SK-N-SH treated with all-trans-retinoic acid at 6 μM for 48 hours (cell line): ENCODE measurements around the gene HYI.

Experiments
- ATAC-seq: fragments of 200-7000 bp; cut with Tn5 transposase; 3 replicates; pipeline ENCODE4 v1.9.1; 2020; ENCODE audit warnings: mild to moderate bottlenecking, moderate library complexity
- CREB5 ChIP-seq: fragments of 250-450 bp; sonication (Bioruptor Pico); IDR thresholded peaks from 2 replicates; pipeline ENCODE4 v1.5.1; 2020; ENCODE audit warnings: low read depth, mild to moderate bottlenecking, moderate library complexity
- CSDC2 ChIP-seq: fragments of 250-450 bp; sonication (Bioruptor Pico); IDR thresholded peaks from 2 replicates; pipeline ENCODE4 v1.5.0; 2020; ENCODE audit warnings: mild to moderate bottlenecking, moderate library complexity
- CSRNP3 ChIP-seq: fragments of 250-450 bp; sonication (Bioruptor Pico); IDR thresholded peaks from 2 replicates; pipeline ENCODE4 v1.5.1; 2021; ENCODE audit warnings: mild to moderate bottlenecking, moderate library complexity
- ESRRG ChIP-seq: fragments of 250-450 bp; sonication (Bioruptor Pico); IDR thresholded peaks from 2 replicates; pipeline ENCODE4 v1.6.1; 2021; ENCODE audit warnings: mild to moderate bottlenecking
- GLIS3 ChIP-seq: fragments of 250-450 bp; sonication (Bioruptor Pico); IDR thresholded peaks from 2 replicates; pipeline ENCODE4 v1.5.0; 2020; ENCODE audit warnings: mild to moderate bottlenecking, moderate library complexity
- ISL1 ChIP-seq: fragments of 250-450 bp; sonication (Bioruptor Pico); IDR thresholded peaks from 2 replicates; pipeline ENCODE4 v2.1.2; 2022; ENCODE audit warnings: mild to moderate bottlenecking, moderate library complexity
- OSR1 ChIP-seq: fragments of 250-450 bp; sonication (Bioruptor Pico); IDR thresholded peaks from 2 replicates; pipeline ENCODE4 v1.8.0; 2022; ENCODE audit warnings: moderate library complexity, mild to moderate bottlenecking, inconsistent platforms
- PATZ1 ChIP-seq: fragments of 250-450 bp; sonication (Bioruptor Pico); IDR thresholded peaks from 2 replicates; pipeline ENCODE4 v1.8.0; 2020; ENCODE audit warnings: mild to moderate bottlenecking, moderate library complexity, borderline replicate concordance
- POU6F1 ChIP-seq: fragments of 250-450 bp; sonication (Bioruptor Pico); IDR thresholded peaks from 2 replicates; pipeline ENCODE4 v1.8.0; 2021; ENCODE audit warnings: low read depth, mild to moderate bottlenecking, moderate library complexity, borderline replicate concordance
- PPARA ChIP-seq: fragments of 250-450 bp; sonication (Bioruptor Pico); IDR thresholded peaks from 2 replicates; pipeline ENCODE4 v1.5.0; 2020; ENCODE audit warnings: mild to moderate bottlenecking, borderline replicate concordance
- RARB ChIP-seq: fragments of 250-450 bp; sonication (Bioruptor Pico); IDR thresholded peaks from 2 replicates; pipeline ENCODE4 v1.8.0; 2021; ENCODE audit warnings: mild to moderate bottlenecking, moderate library complexity
- SNAI2 ChIP-seq: fragments of 250-450 bp; sonication (Bioruptor Pico); IDR thresholded peaks from 2 replicates; pipeline ENCODE4 v1.5.0; 2020; ENCODE audit warnings: mild to moderate bottlenecking, moderate library complexity
- TCF4 ChIP-seq: fragments of 250-450 bp; sonication (Bioruptor Pico); IDR thresholded peaks from 2 replicates; pipeline ENCODE4 v1.8.0; 2021; ENCODE audit warnings: mild to moderate bottlenecking, moderate library complexity, borderline replicate concordance
- TOX ChIP-seq: fragments of 250-450 bp; sonication (Bioruptor Pico); IDR thresholded peaks from 2 replicates; pipeline ENCODE4 v1.8.0; 2021; ENCODE audit warnings: mild to moderate bottlenecking, moderate library complexity, borderline replicate concordance
- TSHZ2 ChIP-seq: fragments of 250-450 bp; sonication (Bioruptor Pico); IDR thresholded peaks from 2 replicates; pipeline ENCODE4 v1.5.0; 2020; ENCODE audit warnings: mild to moderate bottlenecking, moderate library complexity
- ZC3H10 ChIP-seq: fragments of 250-450 bp; sonication (Bioruptor Pico); IDR thresholded peaks from 2 replicates; pipeline ENCODE4 v1.5.1; 2021; ENCODE audit warnings: mild to moderate bottlenecking, moderate library complexity
- ZFP3 ChIP-seq: fragments of 250-450 bp; sonication (Bioruptor Pico); IDR thresholded peaks from 2 replicates; pipeline ENCODE4 v1.5.0; 2020; ENCODE audit warnings: mild to moderate bottlenecking, moderate library complexity
- ZFP30 ChIP-seq: fragments of 450-650 bp; formaldehyde crosslinking; IDR thresholded peaks from 2 replicates; pipeline ENCODE4 v1.5.0; 2022; ENCODE audit warnings: mild to moderate bottlenecking, moderate library complexity
- ZNF565 ChIP-seq: fragments of 450-650 bp; formaldehyde crosslinking; conservative IDR thresholded peaks from 2 replicates; pipeline ENCODE4 v1.5.0; 2020; ENCODE audit warnings: low read depth, mild to moderate bottlenecking, moderate library complexity
- ZNF70 ChIP-seq: fragments of 450-650 bp; formaldehyde crosslinking; IDR thresholded peaks from 2 replicates; pipeline ENCODE4 v1.5.0; 2020; ENCODE audit warnings: mild to moderate bottlenecking, moderate library complexity
- ZNF8 ChIP-seq: fragments of 450-650 bp; formaldehyde crosslinking; IDR thresholded peaks from 2 replicates; pipeline ENCODE4 v1.5.0; 2020; ENCODE audit warnings: mild to moderate bottlenecking, moderate library complexity

HYI gene

GRCh38 chr1:43475611-43476401 is 22.1 kb upstream of the HYI start:
- ATAC-seq: peak; percentile 29; the same call in 2 of the 3 replicates
- TF ChIP-seq ISL1 (peak; percentile 70), CREB5 (peak; percentile 94), CSDC2 (CRISPR knock-in tag) (0 out of 2 replicates have a peak, but pooled peaks have one; percentile 39), ZC3H10 (0 out of 2 replicates have a peak, but pooled peaks have one; percentile 2)

DNA sequence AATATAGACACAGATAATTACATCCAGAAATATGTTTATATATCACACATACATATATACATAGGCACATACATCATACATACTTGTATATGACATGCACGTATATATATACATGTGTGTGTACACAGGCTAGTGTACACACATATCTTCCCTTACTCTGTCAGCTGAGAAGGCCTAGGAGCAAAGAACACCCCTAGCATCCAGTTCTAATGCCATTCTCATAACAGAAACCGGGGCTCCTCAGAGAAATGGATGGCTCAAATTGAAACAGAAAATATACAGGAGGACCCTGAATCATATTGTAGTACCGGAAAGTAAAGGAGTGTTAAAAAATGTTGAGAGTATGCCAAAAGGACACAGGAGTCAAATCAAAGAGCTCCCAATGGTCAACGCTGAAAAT is 19.7 kb upstream of the HYI start:
- no peak for ATAC-seq
- TF ChIP-seq TCF4 (CRISPR knock-in tag): no peak
- no peak for TF ChIP-seq ZFP3 (CRISPR knock-in tag)
- TF ChIP-seq ESRRG (CRISPR knock-in tag): no peak
- no peak for TF ChIP-seq CSDC2 (CRISPR knock-in tag)
- TF ChIP-seq ISL1: no peak
- no peak for TF ChIP-seq RARB (CRISPR knock-in tag)

- TF ChIP-seq CSRNP3 (CRISPR knock-in tag) (0 out of 2 replicates have a peak, but pooled peaks have one; percentile 28), GLIS3 (CRISPR knock-in tag) (peak; percentile 15; the same call in 1 of the 2 replicates), CSDC2 (CRISPR knock-in tag) (peak; percentile 76; the same call in 1 of the 2 replicates), CREB5 (peak; percentile 87), TSHZ2 (CRISPR knock-in tag) (peak; percentile 66; the same call in 1 of the 2 replicates), ZFP3 (CRISPR knock-in tag) (peak; percentile 79), SNAI2 (CRISPR knock-in tag) (peak; percentile 59; the same call in 1 of the 2 replicates), TCF4 (CRISPR knock-in tag) (peak; percentile 66; the same call in 1 of the 2 replicates), ISL1 (peak; percentile 83), TOX (CRISPR knock-in tag) (peak; percentile 39; the same call in 1 of the 2 replicates)
- ATAC-seq: peak; percentile 91
These were observed 18.9 kb upstream of the HYI start for GRCh38 chr1:43472463-43473151.

DNA sequence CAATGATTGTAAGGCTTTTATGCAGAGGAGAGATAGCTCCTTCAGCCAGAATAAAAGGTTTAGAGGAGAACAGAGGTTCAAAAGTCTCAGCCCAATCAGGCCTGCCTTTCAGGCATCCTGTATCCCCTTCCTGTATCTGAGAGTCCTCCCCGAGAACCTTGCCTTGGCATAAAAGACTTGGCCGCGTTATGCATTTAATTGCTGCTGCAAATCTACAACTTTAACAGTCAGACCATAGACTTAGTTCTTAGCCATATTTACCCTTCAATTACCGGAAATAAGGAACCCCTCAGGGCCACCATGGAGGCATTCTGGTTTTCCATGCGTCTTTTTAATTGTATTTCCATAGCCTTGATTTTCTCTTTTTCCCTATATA is 18.3 kb upstream of the HYI start:
- no peak for ATAC-seq
- no peak for TF ChIP-seq ZC3H10
- TF ChIP-seq GLIS3 (CRISPR knock-in tag): no peak
- no peak for TF ChIP-seq ZNF565 (CRISPR knock-in tag)
- TF ChIP-seq TOX (CRISPR knock-in tag): no peak
- no peak for TF ChIP-seq ZNF70 (CRISPR knock-in tag)
- TF ChIP-seq ZFP30 (CRISPR knock-in tag): no peak
- no peak for TF ChIP-seq OSR1 (CRISPR knock-in tag)
- TF ChIP-seq PPARA: no peak
- no peak for TF ChIP-seq POU6F1 (CRISPR knock-in tag)
- no peak for TF ChIP-seq ZNF8 (CRISPR knock-in tag)
- no peak for TF ChIP-seq PATZ1
- TF ChIP-seq ISL1: no peak
